GM19023 (cell line): ENCODE data around the gene RGS3.

Experiments
- ATAC-seq: cut with Tn5 transposase; IDR thresholded peaks from one replicate; pipeline ENCODE4 v1.9.1; 2021; ENCODE audit warnings: mild to moderate bottlenecking, moderate library complexity; ENCODE audit not compliant: unreplicated experiment

Gene RGS3

DNA sequence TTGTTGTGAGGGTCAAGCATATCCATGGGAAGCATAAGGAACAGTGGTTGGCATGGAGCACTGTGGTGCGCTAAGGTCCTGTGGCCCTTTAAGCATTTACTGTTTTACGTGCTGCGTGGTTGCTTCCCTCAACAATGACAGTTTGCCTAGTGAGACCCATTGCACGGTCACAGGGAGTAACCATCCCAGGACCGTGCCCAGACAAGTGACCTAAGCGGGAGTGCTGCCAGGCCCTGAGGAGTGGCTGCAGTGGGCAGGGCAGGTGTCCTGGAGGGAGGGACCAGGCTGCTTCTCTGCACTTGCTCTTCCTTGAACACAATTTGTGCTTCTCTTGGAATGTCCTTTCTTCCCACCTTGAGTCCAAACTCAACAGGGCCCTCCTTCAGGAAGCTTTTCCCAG lies 64.6 kb downstream of the RGS3 start:
- no peak for ATAC-seq

DNA sequence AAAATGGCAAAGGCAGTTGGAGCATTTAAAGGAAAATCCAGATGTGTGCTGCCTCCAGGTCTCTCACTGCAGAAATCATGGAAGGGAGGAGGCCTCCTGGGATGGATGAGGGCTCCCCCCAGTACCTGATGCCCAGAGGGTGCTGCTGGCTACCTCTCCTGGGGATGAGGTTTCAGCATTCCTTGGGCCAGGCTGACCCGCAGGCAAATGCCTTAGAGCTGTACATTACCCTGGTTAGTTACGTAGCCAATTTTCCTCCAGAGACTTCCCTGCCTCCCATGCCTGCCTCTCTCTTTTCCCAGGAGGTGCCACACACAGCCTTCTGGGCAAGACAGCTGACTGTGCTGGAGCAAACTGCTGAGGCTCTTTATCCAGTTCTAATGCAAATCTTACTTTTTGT lies 65.3 kb downstream of the RGS3 start:
- no peak for ATAC-seq

DNA sequence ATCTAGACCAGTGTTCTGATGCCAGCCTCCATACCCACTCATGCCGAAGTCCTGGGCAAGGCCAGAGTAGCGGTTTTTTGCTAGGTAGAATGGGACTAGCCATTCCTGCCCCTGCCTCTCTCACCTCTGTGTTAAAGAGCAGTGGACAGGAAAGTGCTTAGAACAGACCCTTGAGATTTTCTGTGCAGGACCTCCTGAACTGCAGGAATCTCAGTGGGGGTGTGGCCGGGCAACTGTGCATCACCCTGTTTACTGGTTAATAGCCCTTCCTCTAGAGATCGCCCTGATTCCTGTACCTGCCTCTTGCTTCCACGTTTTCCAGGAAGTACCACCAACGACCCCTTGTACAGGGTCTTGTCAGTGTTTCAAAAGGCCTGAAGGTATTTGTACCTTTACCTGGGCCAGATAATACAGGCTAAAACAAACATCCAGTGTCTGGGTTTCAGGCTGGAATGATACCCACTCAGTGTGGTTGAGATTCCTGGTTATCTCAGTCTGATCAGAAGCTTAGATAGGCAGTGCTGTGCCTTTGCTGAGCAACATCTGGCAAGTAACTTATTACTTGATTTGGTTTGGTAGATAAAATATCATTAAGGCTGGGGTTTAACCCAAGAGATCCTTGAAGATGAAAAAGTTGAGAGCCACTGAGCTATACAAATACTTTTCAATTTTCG lies 65.9 kb downstream of the RGS3 start:
- ATAC-seq = no peak

DNA sequence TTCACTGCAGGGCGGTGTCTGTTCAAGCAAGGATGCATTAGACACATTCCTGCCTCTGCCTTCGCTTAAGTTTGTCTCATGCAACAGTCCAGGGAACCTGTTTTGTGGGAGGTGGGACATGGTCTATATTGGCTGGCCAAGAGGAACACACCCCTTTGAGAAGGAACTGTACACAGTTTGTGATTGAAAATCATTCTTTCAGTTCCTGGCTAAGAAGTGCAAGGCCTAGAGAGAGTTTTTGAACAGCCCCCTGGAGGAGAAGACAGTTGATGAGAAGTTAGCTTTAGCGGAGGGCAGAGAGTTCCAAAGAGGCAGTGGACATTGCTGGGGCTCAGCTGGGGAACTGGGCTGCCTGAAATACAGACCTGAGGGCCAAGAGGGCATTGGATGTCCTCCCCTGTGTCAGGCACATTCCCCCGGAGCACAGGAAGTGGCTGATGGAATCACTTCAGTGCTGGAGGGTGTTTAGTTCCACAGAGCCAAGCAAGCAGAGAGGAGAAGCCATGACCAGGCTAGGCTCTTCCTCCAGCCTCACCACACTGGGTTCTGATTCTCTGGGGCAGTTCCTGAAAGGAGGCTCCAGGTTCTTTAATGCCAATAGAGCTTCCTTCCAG lies 66.6 kb downstream of the RGS3 start:
- ATAC-seq = no peak

DNA sequence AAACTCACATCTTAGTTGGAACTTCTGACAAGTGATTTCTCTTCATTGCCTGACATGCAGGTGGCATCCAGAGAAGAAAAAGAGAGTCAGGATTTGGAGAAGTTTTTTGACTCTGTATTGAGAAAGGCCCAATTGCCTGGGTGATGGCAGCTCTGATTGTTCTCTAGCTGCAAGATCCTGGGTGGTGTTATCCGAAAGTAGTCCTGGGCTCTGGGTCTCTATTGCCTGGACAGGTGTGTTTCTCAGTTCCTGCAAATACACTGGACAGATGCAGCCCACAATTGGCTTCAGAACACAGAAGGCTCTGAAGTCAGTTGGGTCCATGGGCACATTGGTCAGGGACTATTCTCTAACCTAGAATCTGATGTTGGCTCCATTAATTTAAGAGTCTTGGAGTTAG lies 67.4 kb downstream of the RGS3 start:
- no peak for ATAC-seq

DNA sequence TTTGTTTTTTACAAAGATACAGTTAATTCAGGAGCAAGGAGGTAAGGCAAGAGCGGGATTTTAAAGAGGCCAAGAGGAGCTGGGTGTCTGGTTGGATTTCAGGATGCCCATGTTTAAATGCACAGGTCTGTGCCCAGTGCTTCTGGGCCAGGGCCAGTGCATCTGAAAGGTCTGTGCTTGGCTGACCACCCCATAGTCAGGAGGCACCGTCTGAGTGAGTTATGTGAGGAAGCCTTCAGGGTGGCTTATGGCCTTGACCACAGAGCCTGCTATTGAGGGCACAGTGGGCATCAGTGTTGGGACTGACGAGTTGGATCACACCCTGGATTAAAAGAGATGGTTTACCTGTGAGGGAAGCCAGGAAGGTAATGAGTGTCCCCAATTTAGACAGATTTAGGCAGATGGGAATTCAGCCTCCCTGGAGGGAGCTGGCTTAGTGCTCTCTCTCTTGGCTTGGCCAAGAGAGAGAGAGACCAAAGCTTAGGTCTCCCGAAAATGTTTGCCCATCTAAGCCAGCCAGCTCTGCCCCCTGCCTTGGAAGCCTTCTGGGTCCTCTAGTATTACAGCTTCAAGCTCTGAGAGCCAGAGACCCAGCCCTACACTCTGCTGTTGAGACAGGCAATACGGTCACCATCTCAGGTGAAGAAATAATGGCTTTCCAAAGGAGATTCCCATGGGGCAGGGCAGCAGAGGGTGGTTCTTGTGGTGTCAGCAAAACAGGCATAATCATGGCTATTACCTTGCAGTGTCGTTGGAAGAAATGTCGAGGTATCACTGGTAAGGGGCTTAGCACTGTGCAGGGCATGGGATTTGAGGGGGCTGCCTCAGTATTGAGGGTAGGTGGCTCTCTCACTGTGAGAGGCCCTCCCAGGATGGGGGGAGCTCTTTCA lies 68.6 kb downstream of the RGS3 start:
- ATAC-seq = no peak

DNA sequence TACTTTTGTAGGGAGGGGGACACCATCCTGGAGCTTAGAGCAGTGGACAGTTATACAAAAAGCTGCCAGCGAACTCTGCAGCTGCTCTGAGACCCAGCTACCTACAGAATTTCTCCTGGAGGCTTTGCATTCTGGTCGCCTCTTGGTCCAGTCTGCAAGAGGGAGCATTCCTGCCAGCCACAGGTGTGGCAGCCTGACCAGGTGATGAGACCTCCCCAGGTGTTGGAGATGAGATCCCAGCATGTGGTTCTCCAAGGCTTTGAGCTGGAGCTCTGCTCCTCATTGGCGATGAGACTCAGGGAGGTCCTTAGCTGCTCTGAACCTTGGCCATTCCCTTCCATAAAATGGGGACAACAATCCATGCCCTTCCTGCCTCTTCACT lies 69.3 kb downstream of the RGS3 start:
- ATAC-seq = no peak

DNA sequence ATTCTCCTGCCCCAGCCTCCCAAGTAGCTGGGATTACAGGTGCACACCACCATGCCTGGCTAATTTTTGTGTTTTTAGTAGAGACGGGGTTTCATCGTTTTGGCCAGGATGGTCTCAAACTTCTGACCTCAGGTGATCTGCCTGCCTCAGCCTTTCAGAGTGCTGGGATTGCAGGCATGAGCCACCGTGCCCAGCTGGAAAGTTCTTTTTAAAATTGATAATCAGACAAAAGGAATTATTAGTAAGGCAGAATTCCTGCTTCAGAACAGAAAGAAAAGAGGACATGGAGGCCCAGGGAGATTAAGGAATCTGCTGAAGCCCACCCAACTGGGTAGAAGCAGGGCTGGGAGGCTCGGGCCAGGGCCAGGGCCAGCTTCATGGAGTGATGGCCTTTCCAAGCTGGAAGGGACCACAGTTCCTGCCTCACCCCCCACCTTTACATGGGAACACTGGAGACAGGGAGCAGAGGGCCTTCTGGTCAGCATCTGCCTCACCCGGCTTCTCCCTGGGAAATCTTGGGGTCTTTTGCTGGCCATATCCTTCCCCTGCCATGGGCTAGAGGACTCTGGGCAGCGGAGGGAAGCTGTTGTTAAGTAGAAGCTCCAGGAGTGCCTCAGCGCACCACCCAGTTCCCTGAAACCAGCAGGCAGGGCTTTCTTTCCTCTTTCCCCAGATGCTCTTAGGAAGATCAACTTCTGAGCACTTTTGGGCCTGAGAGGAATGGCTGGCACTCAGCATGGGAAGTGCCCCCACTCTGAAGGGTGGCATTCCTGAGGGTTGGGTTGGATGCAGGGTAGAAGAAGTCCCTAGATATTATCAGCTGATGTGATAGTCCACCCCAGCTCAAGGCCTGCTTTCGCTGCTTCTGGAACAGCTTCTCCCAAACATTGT lies 70.1 kb downstream of the RGS3 start:
- no peak for ATAC-seq

DNA sequence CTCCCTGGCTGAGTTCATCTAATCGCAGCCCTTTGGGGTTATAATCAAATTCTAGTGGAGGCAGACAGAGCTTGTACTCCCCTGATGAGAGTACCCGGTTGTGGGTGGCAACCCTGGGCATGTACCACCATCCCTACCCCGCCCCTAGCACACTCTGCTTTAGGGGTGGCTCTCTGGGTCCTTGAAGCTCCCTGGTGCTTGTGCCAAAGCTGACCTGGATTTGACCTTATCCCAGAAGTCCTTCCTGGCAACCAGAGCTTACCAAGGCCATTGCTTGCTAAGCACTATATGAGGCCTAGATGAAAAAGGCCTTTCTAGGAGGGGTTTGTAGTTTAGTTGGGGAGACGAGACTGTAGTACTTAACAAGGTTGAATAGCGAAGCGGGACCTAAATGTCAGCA lies 72.2 kb downstream of the RGS3 start:
- ATAC-seq = no peak

DNA sequence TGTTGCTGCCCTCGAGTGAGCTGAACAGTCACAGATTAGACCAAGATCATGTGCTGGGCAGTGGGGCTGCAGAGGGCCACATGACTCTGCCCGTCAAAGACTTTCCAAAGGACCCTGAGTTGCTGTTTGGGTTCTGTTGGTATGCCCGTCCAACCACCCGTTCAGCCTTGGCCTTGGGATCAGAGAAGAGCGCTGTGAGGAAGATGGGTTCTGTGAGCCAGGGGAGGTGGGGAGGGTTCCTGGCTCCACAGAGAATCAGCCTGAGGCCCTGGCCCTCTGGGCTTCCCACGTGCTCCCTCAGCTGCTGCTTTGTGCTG lies 72.6 kb downstream of the RGS3 start:
- ATAC-seq = no peak

DNA sequence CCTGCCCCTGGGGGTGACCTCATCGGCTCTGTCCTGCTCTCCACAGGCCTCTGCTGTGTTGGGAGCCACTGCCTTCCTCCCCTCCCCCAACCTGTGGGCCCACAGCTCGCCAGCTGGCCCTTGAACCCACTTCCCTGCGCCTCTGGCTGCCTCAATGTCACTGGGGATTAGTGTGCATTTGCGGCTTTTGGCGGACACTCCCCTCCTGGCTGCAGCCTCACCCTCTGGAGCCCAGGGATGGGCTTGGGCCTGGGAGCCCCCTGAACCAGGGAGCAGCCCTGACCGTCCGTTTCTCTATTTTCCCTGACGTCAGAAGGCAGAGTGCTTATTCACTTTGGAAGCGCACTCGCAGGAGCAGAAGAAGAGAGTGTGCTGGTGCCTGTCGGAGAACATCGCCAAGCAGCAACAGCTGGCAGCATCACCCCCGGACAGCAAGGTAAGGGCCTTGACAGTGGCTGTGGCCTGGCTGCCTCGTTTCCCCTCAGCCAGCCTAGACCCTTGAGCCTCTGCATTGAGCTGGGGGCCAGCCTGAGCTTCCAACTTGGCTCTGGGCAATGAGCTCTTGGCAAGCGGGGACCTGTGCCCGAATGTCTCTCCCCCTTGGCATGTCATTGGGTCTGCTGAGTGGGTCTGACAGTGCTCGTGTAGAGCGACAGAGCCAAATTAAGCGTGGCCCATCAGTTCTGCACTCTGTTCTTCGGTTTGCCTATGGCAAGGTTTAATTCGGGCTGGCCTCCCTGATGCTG lies 73.1 kb downstream of the RGS3 start:
- no peak for ATAC-seq

DNA sequence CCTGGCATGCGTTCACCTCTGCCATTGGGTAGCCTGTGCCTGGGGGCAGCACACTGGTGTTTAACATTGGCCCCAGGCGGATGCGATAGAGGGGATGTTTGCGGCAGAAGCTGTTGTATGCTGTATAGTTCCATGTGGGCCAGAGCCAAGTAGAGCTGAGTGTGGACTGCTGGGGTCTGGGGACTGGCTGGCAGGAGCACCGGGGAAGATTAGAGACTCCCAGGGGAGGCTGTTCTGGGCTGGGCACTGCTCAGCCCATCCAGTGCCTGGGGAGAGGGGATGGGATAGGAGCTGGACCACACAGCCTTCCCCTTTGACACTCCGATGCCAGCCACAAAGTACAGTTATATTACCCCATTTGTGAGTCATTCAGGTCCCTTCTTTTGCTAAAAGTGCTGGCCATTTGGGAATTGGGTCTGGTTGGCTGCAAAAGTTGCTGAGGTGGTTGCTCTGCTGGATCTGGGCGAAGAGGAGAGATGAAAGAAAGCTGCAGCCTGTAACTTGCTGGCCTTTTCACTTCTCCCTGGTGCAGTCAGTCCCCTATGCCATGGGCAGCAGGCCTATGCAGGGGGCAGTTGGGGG lies 73.8 kb downstream of the RGS3 start:
- ATAC-seq = no peak

DNA sequence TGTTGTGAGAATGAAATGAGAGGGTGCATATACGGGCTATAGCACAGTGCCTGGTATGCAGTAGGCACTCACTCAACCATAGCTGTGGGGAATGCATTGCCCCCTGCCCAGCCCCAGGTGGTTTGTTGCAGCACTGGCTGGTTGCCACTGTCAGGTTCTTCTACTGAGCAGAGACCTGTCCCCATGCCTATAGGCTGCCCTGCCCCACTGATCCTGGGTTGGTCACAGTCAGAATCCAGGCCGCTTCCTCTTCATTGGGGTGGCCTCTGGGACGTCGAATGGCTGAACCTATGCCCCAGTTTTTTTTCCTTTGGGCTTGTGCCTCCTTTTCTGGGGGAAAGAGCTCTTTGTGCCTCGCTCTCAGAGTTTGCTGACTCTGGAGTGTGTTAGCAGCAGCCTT lies 74.6 kb downstream of the RGS3 start:
- no peak for ATAC-seq

DNA sequence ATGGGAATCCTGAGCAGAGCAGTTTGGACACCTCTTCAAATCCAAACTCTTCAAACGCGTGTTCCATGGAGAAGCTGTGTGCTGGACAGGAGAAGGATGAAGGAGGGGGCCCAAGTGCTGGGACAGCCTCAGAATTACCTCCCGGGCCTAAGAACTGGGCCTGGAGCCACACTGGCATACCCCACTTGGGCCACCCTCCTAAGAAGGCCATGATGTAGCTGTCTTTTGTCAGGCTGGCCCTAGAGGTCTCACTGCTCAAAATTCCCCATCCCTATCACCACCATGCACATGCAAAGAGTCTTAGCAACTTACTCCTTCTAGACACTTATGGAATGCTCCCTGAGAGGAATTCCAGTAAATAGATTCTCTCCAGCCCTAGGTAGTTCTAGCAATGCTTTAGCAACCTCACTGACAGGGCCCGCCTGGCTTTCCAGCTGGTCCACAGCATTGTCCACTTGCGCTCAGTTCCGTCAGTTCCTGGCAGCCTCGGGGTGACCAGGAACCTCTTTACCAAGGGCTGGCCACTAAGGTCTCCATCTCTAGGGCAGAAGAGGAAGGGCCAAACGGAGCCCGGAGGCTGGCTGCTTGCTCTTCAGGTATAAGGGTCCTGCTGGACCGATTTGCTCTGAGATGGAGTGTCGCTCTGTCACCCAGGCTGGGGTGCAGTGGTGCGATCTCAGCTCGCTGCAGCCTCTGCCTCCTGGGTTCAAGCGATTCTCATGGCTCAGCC lies 75.3 kb downstream of the RGS3 start:
- ATAC-seq = no peak

DNA sequence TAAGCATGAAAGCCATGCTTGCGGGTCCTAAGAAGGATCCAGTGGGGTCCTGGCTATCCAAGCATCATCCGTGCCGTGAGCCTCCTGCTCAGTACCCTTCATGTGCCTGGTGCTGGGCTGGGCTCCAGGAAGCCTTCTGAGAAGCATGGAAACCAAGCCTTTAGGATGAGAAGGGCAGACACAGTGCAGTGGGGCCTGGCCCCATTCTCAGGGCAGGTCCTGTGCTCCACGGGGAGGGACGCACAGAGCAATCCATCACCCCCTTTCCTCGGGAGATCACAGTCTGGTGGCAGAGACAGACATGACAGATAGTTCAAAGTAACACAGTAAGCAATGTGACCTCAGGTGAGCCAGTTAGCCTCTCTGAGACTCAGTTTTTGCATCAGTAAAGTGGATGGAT lies 76.9 kb downstream of the RGS3 start:
- no peak for ATAC-seq

DNA sequence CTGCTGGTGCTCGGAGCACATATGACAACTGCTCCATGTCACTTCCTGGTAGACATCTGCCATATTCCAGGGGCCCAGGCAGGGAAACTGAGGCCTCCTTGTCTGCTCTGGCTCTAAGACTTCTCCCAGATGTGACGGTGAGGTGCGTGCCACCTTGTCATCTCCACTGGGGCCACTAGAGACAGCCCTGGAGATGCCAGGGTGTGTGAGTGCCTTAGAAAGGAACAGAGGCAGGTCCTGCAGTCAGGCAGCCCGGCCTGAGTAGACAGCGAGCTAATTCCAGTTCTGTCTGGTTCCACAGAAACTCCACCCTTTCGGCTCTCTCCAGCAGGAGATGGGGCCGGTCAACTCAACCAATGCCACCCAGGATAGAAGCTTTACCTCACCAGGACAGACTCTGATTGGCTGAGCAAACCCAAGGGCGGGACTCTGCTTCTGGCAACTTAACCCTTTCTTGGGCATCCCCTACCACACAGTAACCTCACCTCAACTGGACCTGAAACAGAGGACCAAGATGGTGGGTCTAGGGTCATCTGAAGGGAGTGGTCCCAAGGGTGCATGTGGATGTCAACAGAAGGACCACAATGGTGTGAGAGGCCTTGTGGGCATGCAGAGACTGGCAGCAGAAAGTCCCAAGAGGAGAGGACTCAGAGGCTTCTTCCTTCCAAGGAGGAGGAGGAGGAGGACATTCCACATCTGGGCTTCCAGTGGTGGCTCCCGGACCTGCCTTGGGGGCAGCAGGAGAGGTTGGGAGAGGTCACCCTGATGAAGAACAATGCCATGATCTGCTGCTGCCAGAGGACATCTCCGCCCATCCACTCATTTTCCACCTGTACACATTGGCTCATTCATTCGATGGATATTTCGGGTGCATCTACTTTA lies 77.7 kb downstream of the RGS3 start:
- ATAC-seq = no peak

DNA sequence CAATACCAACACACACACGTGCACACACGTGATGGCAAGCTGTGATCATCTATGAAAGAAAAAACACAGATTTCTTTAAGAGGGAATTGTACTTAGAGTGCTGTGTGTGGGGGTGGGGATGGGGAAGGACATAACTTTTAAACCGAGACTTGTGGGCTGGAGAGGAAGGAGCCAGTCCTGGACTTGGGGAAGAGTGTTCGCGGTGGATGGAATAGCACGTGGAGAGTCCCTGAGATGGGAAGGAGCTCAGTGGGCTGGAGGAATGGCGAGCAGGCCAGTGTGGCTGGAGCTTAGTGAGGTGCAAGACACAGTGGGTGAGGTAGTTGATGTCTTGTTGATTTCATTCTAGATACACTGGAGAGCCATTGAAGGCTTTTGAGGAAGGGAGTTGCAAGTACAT lies 78.5 kb downstream of the RGS3 start:
- ATAC-seq = no peak

DNA sequence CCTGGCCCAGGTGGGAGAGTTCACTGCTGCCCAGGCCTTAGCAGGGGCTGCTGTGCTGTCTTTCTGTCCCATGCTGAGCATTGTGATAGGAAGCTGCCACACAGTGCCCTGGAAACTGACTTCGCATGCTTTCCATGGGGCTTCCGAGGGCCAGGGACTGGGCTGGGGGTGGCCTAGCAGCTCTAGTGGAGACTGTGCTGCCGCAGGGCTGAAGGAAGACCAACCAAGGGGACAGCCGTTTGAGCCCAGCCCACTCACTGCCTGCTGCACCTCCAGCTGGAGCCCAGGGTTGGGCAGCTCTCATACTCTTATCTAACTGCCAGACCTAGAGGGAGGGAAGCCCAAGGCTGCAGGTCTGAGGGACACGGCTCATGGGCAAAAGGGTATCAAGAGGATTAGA lies 79.2 kb downstream of the RGS3 start:
- ATAC-seq = no peak
